Measurements from ENCODE around the gene ALK.

- TF ChIP-seq CTCF (IDR thresholded peaks at IDR 0.05), result no peak
- no peak for TF ChIP-seq POLR2AphosphoS5 (IDR thresholded peaks at IDR 0.05)
- no peak for TF ChIP-seq POLR2A (IDR thresholded peaks at IDR 0.05)
- no peak for TF ChIP-seq EP300 (IDR thresholded peaks at IDR 0.05)
These were observed 702.7 kb downstream of the ALK start for GRCh38 chr2:29218550-29219125.
